Measurements from ENCODE around the gene PTGFRN. TPM values are rescaled to one million over a fixed set of nuclear protein-coding genes. Genes with fewer than 3 reads are reported as not detected.

Gene PTGFRN
- total and polyA plus RNA-seq, 10 donors, result 1.7 to 17.4 (median 10.6) TPM

- DNase-seq, result no peak
- Histone ChIP-seq H3K27me3 (replicated peaks in 1 of 7) (peaks cover 0 to 6% (median 0%) of the 10 kb centered on the region in 7 donors), H3K9me3 (peaks cover 0 to 47% (median 35%) of the 10 kb centered on the region in 8 donors), H3K4me1 (no peaks in the 10 kb centered on the region), H3K27ac (no peak overlapping the region), H3K4me3 (no peak overlapping the region), H3K36me3 (no peaks in the 10 kb centered on the region)
- intact Hi-C loops (cut with DNase I; ENCODE audit: low total_unique reads), result no loop called here
- no peak for TF ChIP-seq POLR2AphosphoS5 (IDR thresholded peaks at IDR 0.05)
- TF ChIP-seq POLR2A (IDR thresholded peaks at IDR 0.05), result no peak
- no peak for TF ChIP-seq CTCF (IDR thresholded peaks at IDR 0.05 in 8 of 11, conservative IDR thresholded peaks at IDR 0.05 in 3 of 11)
- WGBS, 5 donors, result 51 to 77% (median 60%) methylated on average over 3 of the region's 3 CpGs
Measured at GRCh38 chr1:116868385-116868784, 41.3 kb upstream of the PTGFRN start.

GRCh38 chr1:116869611-116870010 lies 40.1 kb upstream of the PTGFRN start:
- H3K9me3 ChIP-seq, result peaks cover 0 to 39% (median 34%) of the 10 kb centered on the region in 8 donors
- intact Hi-C loops (cut with DNase I; ENCODE audit: low total_unique reads), result no loop called here
- no peak overlapping the region for H3K4me3 ChIP-seq
- no peak overlapping the region for H3K27ac ChIP-seq
- TF ChIP-seq POLR2AphosphoS5 (IDR thresholded peaks at IDR 0.05) (no peak), CTCF (IDR thresholded peaks at IDR 0.05 in 8 of 11, conservative IDR thresholded peaks at IDR 0.05 in 3 of 11) (no peak), POLR2A (IDR thresholded peaks at IDR 0.05) (no peak)
- no peaks in the 10 kb centered on the region for H3K4me1 ChIP-seq
- H3K27me3 ChIP-seq (replicated peaks in 1 of 7), result peaks cover 0 to 6% (median 0%) of the 10 kb centered on the region in 7 donors
- H3K36me3 ChIP-seq, result no peaks in the 10 kb centered on the region
- no peak for DNase-seq
- WGBS, 5 donors, result 91 to 98% (median 94%) methylated on average over 4 of the region's 4 CpGs

GRCh38 chr1:116870300-116870699 lies 39.4 kb upstream of the PTGFRN start:
- H3K27ac ChIP-seq, result no peak overlapping the region
- no peaks in the 10 kb centered on the region for H3K4me1 ChIP-seq
- 93 to 96% (median 94%) methylated on average over 7 of the region's 7 CpGs for WGBS, 5 donors
- no peak for DNase-seq
- TF ChIP-seq POLR2A (IDR thresholded peaks at IDR 0.05) (no peak), CTCF (IDR thresholded peaks at IDR 0.05 in 8 of 11, conservative IDR thresholded peaks at IDR 0.05 in 3 of 11) (no peak), POLR2AphosphoS5 (IDR thresholded peaks at IDR 0.05) (no peak)
- no peak overlapping the region for H3K4me3 ChIP-seq
- peaks cover 0 to 11% (median 0%) of the 10 kb centered on the region in 7 donors for H3K27me3 ChIP-seq (replicated peaks in 1 of 7)
- no peaks in the 10 kb centered on the region for H3K36me3 ChIP-seq
- intact Hi-C loops (cut with DNase I; ENCODE audit: low total_unique reads), result no loop called here
- peaks cover 0 to 34% (median 28%) of the 10 kb centered on the region in 8 donors for H3K9me3 ChIP-seq

GRCh38 chr1:116871779-116872146 lies 38.0 kb upstream of the PTGFRN start:
- TF ChIP-seq CTCF (IDR thresholded peaks at IDR 0.05 in 8 of 11, conservative IDR thresholded peaks at IDR 0.05 in 3 of 11) (no peak), POLR2A (IDR thresholded peaks at IDR 0.05) (no peak), POLR2AphosphoS5 (IDR thresholded peaks at IDR 0.05) (no peak)
- no peak overlapping the region for H3K27ac ChIP-seq
- H3K4me3 ChIP-seq, result no peak overlapping the region
- no peaks in the 10 kb centered on the region for H3K36me3 ChIP-seq
- intact Hi-C loops (cut with DNase I; ENCODE audit: low total_unique reads), result no loop called here
- WGBS, 5 donors, result 69 to 92% (median 88%) methylated on average over 4 of the region's 4 CpGs
- no peak for DNase-seq
- peaks cover 0 to 19% (median 14%) of the 10 kb centered on the region in 8 donors for H3K9me3 ChIP-seq
- H3K27me3 ChIP-seq (replicated peaks in 1 of 7), result peaks cover 0 to 16% (median 0%) of the 10 kb centered on the region in 7 donors
- H3K4me1 ChIP-seq, result no peaks in the 10 kb centered on the region

Measured in spleen (tissue), 11 donors.